ENCODE data around the gene ZNRF3. TPM values are rescaled to one million over a fixed set of nuclear protein-coding genes. Genes with fewer than 3 reads are reported as not detected.
"Not testable (repeated sequence)": the region's sequence is repeated elsewhere in the genome, so short reads cannot be mapped to it uniquely, and the experiment has no call there.

The ZNRF3 gene
- total and polyA plus RNA-seq, 12 donors: 1.8 to 7.7 (median 6.2) TPM

DNA sequence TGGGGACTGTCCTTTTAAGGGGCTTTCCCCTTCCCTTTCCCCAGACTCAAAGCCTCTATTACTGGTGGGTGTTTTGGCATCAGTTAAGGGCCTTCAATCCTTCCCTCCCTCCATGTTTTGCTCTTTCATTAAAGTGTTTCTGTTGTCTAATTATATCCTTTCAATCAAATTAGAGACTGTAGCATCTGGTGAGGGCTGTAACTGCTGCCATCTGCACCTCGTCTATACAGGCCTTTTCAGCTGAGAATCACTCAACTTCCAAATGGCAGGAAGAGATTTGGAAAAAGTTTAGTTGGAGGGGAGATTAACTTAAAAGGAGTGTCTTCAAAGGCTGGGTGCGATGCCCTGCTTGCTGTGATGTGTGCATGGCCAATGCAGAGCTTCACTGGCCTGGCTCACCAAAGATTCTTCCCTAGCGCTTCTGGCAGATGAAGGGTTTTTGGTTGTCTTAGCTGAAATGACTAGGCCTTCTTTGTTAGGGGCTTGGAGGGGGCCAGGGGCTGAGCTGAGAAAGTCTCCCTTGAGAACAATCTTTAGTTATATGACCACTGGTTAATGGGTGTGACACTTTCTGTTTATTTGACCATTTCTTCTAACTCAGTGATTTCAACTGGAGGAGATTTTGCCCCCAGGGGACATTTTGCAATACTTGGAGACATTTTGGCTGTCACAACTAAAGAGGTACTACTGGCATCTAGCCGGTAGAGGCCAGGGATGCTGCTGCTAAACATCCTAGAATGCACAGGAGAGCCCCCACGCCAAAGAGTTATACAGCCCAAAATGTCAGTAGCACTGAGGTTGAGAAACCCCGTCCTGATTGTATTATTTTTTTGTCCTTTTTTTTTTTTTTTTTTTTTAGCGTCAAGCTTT lies 197.0 kb downstream of the ZNRF3 start:
- DNase-seq: no peak
- no peak overlapping the region for H3K4me3 ChIP-seq
- peak overlapping the region in 4 of 10 donors; percentile 0 to 64 (median 35) for H3K27ac ChIP-seq
- peaks cover 0 to 10% (median 0%) of the 10 kb centered on the region in 7 donors for H3K27me3 ChIP-seq
- H3K9me3 ChIP-seq: no peaks in the 10 kb centered on the region
- H3K4me1 ChIP-seq: peaks cover 0 to 57% (median 40%) of the 10 kb centered on the region in 9 donors
- 82 to 89% methylated on average over 7 of the region's 7 CpGs for WGBS, 2 donors
- TF ChIP-seq, protein P1, sequence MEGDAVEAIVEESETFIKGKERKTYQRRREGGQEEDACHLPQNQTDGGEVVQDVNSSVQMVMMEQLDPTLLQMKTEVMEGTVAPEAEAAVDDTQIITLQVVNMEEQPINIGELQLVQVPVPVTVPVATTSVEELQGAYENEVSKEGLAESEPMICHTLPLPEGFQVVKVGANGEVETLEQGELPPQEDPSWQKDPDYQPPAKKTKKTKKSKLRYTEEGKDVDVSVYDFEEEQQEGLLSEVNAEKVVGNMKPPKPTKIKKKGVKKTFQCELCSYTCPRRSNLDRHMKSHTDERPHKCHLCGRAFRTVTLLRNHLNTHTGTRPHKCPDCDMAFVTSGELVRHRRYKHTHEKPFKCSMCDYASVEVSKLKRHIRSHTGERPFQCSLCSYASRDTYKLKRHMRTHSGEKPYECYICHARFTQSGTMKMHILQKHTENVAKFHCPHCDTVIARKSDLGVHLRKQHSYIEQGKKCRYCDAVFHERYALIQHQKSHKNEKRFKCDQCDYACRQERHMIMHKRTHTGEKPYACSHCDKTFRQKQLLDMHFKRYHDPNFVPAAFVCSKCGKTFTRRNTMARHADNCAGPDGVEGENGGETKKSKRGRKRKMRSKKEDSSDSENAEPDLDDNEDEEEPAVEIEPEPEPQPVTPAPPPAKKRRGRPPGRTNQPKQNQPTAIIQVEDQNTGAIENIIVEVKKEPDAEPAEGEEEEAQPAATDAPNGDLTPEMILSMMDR (IDR thresholded peaks at IDR 0.05): no peak
- ATAC-seq: peak in 2 of 8 donors; percentile 40 to 55
- intact Hi-C loops (cut with DNase I): loop anchor here in 1 of 10 donors (10.0 kb wide), 1 partner anchor 74 kb away; no protein-coding TSS in a partner anchor
- H3K36me3 ChIP-seq: no peaks in the 10 kb centered on the region

DNA sequence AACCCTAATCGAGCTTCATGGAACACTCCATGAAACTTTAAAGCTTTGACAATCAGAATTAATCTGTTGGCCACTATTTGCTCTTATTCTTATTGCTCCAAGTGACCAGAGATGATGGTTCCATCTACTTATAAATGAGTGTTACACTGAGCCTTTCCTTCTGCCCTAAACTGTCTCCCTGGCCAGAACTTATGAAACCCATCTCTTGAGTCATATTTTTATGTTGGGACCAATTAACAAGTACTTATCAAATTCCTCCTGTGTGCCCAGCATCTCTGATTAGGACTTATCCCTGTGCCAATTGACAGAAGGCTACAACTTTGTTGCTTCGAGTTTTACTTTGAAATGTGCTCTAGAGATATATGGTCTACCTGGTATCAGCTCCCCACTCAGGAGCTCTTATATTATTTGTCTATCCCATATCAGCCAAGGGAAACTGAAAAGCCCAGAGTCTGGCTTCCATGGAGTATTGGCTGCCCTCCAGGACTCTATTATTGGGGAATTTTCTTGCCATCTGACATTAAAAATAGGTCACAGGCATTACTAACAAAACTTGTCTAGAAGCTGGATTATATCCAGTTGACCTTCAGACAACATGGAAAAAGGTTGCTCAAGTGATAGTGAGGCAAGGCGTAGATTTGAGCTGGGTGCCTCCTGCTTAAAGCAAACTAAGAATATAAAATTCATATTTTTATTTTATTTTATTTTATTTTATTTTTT lies 198.3 kb downstream of the ZNRF3 start:
- intact Hi-C loops (cut with DNase I): loop anchor here in 1 of 10 donors (10.0 kb wide), 1 partner anchor 73 kb away; no protein-coding TSS in a partner anchor
- Histone ChIP-seq H3K9me3 (no peaks in the 10 kb centered on the region), H3K4me1 (peaks cover 0 to 57% (median 40%) of the 10 kb centered on the region in 9 donors), H3K27ac (peak overlapping the region in 6 of 10 donors; percentile 16 to 64 (median 36)), H3K4me3 (no peak overlapping the region), H3K27me3 (no peaks in the 10 kb centered on the region), H3K36me3 (no peaks in the 10 kb centered on the region)
- 56 to 64% methylated on average over 3 of the region's 3 CpGs for WGBS, 2 donors
- TF ChIP-seq, protein P1 (IDR thresholded peaks at IDR 0.05): no peak
- peak in 1 of 2 donors; percentile 9 for DNase-seq
- peak in 4 of 8 donors; percentile 23 to 55 (median 34) for ATAC-seq

DNA sequence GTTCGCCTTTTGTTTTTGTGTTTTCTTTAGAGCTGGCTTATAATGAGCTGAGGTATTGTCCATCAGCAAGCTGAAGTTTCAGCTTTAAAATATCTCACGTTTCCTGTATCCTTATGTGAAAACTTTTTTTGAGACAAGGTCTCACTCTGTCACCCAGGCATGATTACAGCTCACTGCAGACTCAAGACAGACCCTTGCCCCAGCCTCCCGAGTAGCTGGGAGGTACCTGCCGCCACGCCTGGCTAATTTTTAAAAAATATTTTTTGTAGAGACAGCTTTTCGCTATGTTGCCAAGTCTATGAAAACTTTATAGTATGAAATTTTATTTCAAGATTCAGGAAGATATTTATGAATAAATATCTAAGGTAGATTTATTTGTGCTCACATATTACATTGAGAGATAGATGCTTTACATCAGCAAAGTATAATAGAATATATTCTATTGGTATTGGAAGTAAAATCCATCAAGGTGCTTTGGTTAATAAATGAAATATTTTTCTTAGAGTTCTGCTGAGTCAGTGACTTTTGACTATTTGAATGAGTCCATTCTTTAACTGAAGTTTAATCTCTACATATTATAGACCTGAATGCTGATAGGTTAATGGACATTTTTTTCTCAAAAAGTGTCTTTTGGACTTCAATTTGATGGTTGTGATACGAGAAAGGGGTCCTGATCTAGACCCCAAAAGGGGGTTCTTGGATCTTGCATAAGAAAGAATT lies 199.6 kb downstream of the ZNRF3 start:
- H3K36me3 ChIP-seq: no peaks in the 10 kb centered on the region
- H3K27me3 ChIP-seq: no peaks in the 10 kb centered on the region
- H3K27ac ChIP-seq: peak overlapping the region in 4 of 10 donors; percentile 16 to 64 (median 42)
- H3K9me3 ChIP-seq: no peaks in the 10 kb centered on the region
- TF ChIP-seq, protein P1 (IDR thresholded peaks at IDR 0.05): no peak
- WGBS, 2 donors: 92 to 94% methylated on average over 7 of the region's 7 CpGs
- no peak for ATAC-seq
- peaks cover 0 to 55% (median 40%) of the 10 kb centered on the region in 9 donors for H3K4me1 ChIP-seq
- no peak for DNase-seq
- no peak overlapping the region for H3K4me3 ChIP-seq
- intact Hi-C loops (cut with DNase I): loop anchor here in 1 of 10 donors (10.0 kb wide), 1 partner anchor 72 kb away; no protein-coding TSS in a partner anchor

DNA sequence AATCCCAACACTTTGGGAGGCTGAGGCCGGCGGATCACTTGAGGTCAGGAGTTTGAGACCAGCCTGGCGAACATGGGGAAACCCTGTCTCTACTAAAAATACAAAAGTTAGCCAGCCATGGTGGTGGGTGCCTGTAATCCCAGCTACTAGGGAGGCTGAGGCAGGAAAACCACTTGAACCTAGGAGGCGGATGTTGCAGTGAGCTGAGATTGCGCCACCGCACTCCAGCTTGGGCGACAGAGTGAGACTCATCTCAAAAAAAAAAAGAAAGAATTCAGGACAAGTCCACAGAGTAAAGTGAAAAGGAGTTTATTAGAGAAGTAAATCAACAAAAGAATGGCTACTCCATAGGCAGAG lies 200.2 kb downstream of the ZNRF3 start:
- not testable (repeated sequence) for H3K27me3 ChIP-seq, H3K9me3 ChIP-seq, DNase-seq, ATAC-seq, H3K36me3 ChIP-seq, H3K4me3 ChIP-seq
- peak overlapping the region in 1 of 10 donors; percentile 48 for H3K27ac ChIP-seq
- intact Hi-C loops (cut with DNase I): loop anchor here in 1 of 10 donors (10.0 kb wide), 1 partner anchor 71 kb away; no protein-coding TSS in a partner anchor
- peaks cover 0 to 50% (median 40%) of the 10 kb centered on the region in 9 donors for H3K4me1 ChIP-seq
- 96 to 98% methylated on average over 7 of the region's 7 CpGs for WGBS, 2 donors
